ENCODE results near the gene ARHGEF37.

The ARHGEF37 gene

DNA sequence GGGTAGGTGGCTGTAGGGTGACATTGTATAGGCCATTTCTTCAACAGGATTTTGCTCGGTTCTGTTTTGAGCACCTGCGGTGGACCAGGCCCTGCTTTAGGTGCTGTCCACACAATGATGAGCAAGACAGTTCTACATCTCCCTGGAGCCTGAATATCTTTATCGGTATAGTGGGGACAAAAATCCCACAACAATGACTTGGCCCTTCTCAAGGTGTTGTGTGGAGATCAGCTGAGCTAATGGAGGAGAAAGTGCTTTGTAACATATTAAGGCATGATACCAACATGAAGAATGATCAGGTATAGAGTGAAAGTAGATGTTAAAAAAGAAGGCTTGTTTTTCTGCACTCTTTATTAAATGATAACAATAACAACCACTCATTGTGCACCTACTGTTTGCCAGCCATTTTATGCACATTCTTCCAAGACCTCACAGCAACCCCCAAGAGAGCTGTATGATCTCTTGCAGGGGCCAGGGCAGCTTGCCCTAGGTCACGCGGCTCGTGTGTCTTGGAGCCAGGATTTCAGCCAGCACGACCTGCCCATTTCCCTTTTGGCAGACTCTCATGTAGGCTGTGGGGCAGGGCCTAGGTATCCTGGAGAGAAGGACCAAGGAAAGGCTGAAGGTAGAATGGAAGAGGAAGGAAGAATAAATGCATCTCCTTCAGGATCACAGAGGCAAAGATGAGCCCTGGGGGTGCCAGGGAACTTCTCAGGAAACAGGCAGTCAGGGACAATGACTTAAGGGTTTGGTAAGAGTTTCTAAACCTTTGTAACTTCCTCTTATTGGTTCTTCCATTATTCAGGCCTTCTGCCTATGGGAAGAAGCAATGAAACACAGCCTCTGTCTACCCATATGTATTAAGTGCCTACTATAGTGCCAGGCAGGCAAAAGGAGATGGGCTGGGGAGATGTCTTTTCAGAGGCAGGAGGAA, 98.8 kb downstream of the ARHGEF37 start:
- no peak for DNase-seq

DNA sequence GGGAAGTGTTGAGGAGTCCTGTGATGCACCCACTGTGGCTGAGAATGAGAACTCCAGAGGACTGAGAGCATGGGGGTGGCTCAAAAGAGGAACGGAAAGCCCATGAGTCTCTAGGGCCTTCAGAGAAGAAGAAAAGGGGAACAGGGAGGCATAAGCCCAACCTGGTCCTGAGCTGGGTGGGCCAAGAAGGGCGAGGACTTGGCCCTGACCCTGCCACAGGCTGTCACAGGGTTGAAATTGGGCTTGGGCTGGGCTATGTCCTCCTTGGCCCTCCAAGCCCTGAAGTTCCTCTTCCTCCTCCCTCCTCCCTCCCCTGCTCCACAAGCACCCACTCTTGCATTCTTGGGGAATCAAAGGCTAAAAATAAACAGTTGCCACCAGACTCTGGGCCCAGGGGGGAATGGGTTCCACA, 99.5 kb downstream of the ARHGEF37 start:
- DNase-seq = no peak

DNA sequence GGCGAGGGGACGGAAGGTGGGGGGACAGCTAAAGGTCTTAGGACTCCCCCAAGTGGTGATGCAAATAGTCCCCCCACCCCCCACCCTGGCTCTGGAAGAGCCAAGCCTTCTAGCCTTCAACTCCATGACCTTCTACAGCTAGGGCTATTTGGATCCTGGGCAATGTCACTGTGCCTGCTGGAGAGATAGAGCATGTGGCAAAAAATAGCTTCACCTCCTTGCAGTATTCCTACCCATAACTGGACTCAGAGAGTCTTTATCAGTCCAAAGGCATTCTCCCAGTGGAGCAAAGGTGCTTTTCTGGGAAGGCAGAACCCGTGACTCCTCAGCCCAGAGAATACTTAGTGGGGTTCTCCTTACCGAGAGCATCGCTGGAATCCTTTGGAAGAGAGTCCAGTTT, 100.0 kb downstream of the ARHGEF37 start:
- DNase-seq = no peak

DNA sequence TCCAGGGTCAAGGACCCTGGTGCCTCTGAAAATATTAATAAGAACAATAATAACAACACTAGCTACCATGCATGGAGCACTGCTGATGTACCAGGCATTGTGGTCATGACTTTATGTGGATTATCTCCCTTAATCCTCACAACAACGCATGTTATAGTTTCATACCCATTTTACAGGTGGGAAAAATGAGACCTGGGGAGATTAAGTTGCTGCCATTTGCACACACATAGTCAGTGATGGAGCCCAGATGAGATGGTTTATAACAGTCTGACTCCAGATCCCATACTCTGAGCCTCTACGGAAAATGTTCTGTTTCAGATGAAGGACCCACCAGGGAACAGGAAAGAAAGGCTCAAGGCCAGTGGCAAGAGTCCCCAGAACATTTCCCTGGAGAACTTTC, 100.6 kb downstream of the ARHGEF37 start:
- DNase-seq = no peak

DNA sequence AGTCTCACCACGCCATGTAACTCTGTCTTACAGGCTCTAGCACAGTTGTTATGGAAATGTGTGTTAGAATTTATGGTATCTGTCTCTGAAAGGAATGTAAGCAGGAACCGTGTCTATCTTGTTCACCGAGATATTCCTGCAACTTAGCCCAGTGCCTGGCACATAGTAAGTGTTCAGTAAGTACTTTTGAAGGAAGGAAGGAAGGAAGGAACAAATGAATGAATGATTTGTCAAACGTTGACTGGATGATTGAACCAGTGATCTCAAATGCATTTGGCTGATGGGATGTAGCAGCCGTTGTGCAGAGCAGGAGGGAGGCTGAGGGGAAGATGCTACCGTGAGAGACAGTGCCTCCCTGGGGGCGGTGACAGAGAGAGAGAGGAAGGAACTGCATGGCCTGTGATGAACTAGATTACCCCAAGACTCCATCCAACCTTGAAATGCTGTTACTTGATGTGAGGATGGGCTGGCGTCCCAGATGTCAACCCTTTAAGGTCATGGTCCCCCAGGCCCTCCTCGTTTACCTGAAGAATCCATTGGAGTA, 101.3 kb downstream of the ARHGEF37 start:
- DNase-seq = no peak

DNA sequence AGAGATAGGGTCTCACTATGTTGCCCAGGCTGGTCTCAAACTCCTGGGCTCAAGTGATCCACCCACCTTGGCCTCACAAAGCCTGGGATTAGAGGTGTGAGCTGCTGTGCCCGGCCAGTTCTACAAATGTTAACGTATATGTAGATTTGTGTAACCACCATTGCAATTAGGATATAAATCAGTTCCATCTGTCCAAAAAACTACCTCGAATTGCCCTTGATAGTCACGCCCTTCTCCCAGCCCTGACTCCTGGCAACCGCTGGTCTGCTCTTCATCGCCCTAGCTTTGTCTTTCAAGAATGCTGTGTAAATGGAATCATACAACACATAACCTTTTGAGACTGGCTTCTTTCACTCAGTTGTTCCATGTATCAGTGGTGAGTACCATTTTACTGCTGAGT, 102.7 kb downstream of the ARHGEF37 start:
- no peak for DNase-seq

DNA sequence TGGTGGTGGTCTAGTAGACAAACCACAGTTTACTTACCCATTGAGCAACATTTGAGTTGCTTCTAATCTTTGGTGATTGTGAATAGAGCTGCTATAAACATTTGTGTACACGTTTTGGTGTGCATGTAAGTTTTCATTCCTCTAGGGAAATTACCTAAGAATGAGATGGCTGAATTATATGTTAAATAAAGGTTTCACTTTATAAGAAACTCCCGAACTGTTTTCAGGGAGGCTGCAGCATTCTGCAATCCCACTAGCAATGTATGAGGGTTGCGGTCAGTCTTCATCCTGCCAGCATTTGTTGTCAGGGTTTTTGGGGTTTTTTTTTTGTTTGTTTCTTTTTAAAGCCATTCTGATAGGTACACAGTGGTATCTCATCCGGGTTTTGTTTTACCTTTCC, 103.1 kb downstream of the ARHGEF37 start:
- DNase-seq = no peak
